ENCODE measurements around the gene ANKRD33B.
"Not testable (repeated sequence)": the region's sequence is repeated elsewhere in the genome, so short reads cannot be mapped to it uniquely, and the experiment has no call there.

Gene ANKRD33B

DNA sequence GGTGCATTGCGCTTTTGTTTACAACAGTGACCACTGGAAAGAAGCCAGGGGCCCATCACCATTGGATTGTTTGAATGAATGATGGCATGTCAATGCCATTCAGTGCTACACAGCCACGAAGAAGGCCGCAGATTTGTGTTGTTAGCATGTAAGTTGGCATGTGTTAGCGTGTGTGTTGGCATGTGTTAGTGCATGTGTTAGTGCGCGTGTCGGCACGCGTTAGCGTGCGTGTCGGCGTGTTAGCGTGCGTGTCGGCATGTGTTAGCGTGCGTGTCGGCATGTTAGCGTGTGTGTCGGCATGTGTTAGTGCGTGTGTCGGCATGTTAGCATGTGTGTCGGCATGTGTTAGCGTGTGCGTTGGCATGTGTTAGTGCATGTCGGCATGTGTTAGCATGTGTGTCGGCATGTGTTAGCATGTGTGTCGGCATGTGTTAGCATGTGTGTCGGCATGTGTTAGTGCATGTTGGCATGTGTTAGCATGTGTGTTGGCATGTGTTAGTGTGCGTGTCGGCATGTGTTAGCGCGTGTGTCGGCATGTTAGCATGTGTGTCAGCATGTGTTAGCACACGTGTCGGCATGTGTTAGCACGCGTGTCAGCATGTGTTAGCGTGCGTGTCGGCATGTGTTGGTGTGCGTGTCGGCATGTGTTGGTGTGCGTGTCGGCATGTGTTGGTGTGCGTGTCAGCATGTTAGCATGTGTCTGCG lies 15.3 kb upstream of the ANKRD33B start:
- Histone ChIP-seq H3K9ac (ENCODE audit: low read depth, low read length) (no peak overlapping the region), H3K9me3 (ENCODE audit: insufficient read depth, low read length, severe bottlenecking) (peaks cover 3% of the 10 kb centered on the region), H3K4me2 (ENCODE audit: insufficient read depth, low read length) (no peak overlapping the region), H3K27ac (ENCODE audit: low read length) (no peak overlapping the region), H3K79me2 (ENCODE audit: insufficient read depth, low read length) (no peaks in the 10 kb centered on the region), H4K20me1 (ENCODE audit: insufficient read depth, low read length) (no peaks in the 10 kb centered on the region), H3K4me1 (ENCODE audit: insufficient read depth, low read length) (peaks cover 9% of the 10 kb centered on the region), H3K36me3 (ENCODE audit: insufficient read depth, low read length) (no peaks in the 10 kb centered on the region), H3K4me3 (ENCODE audit: low read depth in 1 of 2, low read length in 2 of 2) (no peak overlapping the region), H3K27me3 (ENCODE audit: insufficient read depth, low read length, poor library complexity) (no peaks in the 10 kb centered on the region), H2AFZ (ENCODE audit: low read depth, low read length) (no peak overlapping the region)
- ATAC-seq (ENCODE audit: insufficient read depth, low read depth) (no peak), DNase-seq (no peak)
- TF ChIP-seq, protein P1, sequence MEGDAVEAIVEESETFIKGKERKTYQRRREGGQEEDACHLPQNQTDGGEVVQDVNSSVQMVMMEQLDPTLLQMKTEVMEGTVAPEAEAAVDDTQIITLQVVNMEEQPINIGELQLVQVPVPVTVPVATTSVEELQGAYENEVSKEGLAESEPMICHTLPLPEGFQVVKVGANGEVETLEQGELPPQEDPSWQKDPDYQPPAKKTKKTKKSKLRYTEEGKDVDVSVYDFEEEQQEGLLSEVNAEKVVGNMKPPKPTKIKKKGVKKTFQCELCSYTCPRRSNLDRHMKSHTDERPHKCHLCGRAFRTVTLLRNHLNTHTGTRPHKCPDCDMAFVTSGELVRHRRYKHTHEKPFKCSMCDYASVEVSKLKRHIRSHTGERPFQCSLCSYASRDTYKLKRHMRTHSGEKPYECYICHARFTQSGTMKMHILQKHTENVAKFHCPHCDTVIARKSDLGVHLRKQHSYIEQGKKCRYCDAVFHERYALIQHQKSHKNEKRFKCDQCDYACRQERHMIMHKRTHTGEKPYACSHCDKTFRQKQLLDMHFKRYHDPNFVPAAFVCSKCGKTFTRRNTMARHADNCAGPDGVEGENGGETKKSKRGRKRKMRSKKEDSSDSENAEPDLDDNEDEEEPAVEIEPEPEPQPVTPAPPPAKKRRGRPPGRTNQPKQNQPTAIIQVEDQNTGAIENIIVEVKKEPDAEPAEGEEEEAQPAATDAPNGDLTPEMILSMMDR (IDR thresholded peaks at IDR 0.05; ENCODE audit: borderline replicate concordance, extremely low read depth, low read length, poor library complexity, severe bottlenecking) = no peak
- no peak for TF ChIP-seq EZH2 (IDR thresholded peaks at IDR 0.05; ENCODE audit: borderline replicate concordance, low read depth, low read length, severe bottlenecking)

DNA sequence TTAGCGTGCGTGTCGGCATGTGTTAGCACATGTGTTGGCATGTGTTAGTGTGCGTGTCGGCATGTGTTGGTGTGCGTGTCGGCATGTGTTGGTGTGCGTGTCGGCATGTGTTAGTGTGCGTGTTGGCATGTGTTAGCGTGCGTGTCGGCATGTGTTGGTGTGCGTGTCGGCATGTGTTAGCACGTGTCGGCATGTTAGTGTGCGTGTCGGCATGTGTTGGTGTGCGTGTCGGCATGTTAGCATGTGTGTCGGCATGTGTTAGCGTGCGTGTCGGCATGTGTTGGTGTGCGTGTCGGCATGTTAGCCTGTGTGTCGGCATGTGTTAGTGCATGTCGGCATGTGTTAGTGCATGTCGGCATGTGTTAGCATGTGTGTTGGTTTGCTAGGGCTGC lies 14.8 kb upstream of the ANKRD33B start:
- H3K27ac ChIP-seq (ENCODE audit: low read length); DNase-seq; H3K9ac ChIP-seq (ENCODE audit: low read depth, low read length); ATAC-seq (ENCODE audit: insufficient read depth, low read depth); H2AFZ ChIP-seq (ENCODE audit: low read depth, low read length); H3K79me2 ChIP-seq (ENCODE audit: insufficient read depth, low read length); H3K9me3 ChIP-seq (ENCODE audit: insufficient read depth, low read length, severe bottlenecking); H3K27me3 ChIP-seq (ENCODE audit: insufficient read depth, low read length, poor library complexity); H4K20me1 ChIP-seq (ENCODE audit: insufficient read depth, low read length); H3K36me3 ChIP-seq (ENCODE audit: insufficient read depth, low read length); H3K4me3 ChIP-seq (ENCODE audit: low read depth in 1 of 2, low read length in 2 of 2); H3K4me2 ChIP-seq (ENCODE audit: insufficient read depth, low read length); H3K4me1 ChIP-seq (ENCODE audit: insufficient read depth, low read length): not testable (repeated sequence)

DNA sequence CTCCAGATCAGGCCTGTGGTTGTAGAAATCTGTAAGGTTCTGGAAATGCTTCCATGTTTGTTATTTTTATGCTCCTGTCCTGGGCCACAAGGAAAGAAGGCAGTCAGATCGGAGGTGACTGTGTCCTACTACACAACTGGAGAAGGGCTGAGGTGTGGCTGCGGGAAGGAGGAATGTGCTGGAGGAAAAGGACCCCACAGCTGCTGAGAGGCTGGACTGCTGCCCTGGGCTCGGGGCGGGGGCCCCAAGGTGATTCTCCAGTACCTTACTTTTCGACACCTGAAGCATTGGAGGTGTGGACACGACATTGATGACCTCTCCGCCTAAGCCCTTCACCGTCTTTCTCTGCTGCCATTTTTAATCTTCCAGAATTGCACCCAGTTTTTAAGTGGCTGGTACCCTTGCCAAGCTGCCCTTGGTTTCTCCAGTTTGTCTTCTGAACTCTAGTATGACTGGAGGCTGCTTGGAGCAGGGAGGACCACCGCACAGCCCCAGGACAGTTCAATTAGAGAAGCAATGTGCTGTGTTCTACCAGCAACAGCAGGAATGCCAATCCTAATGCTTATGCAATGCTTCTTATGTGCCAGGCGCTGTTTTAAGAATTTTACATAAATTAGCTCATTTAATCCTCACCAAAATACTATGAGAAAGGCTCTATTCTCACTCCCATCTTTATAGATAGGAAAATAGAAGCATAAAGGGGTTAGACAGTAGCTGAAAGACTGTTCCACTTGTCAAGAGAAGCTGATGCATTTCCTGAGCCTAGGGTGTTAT lies 13.5 kb upstream of the ANKRD33B start:
- no peak overlapping the region for H3K27ac ChIP-seq (ENCODE audit: low read length)
- H3K9me3 ChIP-seq (ENCODE audit: insufficient read depth, low read length, severe bottlenecking) = peaks cover 3% of the 10 kb centered on the region
- peaks cover 9% of the 10 kb centered on the region for H3K4me1 ChIP-seq (ENCODE audit: insufficient read depth, low read length)
- no peak overlapping the region for H3K4me2 ChIP-seq (ENCODE audit: insufficient read depth, low read length)
- H3K79me2 ChIP-seq (ENCODE audit: insufficient read depth, low read length) = no peaks in the 10 kb centered on the region
- no peak overlapping the region for H2AFZ ChIP-seq (ENCODE audit: low read depth, low read length)
- no peaks in the 10 kb centered on the region for H3K36me3 ChIP-seq (ENCODE audit: insufficient read depth, low read length)
- no peak for ATAC-seq (ENCODE audit: insufficient read depth, low read depth)
- TF ChIP-seq EZH2 (IDR thresholded peaks at IDR 0.05; ENCODE audit: borderline replicate concordance, low read depth, low read length, severe bottlenecking) = no peak
- TF ChIP-seq, protein P1 (IDR thresholded peaks at IDR 0.05; ENCODE audit: borderline replicate concordance, extremely low read depth, low read length, poor library complexity, severe bottlenecking) = no peak
- no peak for DNase-seq
- H3K9ac ChIP-seq (ENCODE audit: low read depth, low read length) = no peak overlapping the region
- no peaks in the 10 kb centered on the region for H3K27me3 ChIP-seq (ENCODE audit: insufficient read depth, low read length, poor library complexity)
- H4K20me1 ChIP-seq (ENCODE audit: insufficient read depth, low read length) = no peaks in the 10 kb centered on the region
- H3K4me3 ChIP-seq (ENCODE audit: low read depth in 1 of 2, low read length in 2 of 2) = no peak overlapping the region

DNA sequence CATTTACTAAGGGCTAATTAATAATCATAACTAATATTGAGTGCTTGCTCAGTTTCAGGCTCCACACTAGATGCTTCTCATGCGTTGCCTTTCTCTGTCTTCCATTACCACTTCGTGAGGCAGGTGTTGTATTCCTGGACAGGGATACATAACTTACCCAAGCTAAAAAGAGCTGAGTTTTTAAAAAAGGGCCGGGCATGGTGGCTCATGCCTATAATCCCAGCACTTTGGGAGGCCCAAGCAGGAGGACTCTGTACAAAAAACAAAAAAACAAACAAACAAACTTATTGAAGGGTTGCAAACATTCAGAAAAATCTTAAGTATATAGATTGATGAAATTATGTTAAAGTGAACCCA lies 12.1 kb upstream of the ANKRD33B start:
- Histone ChIP-seq H2AFZ (ENCODE audit: low read depth, low read length) (no peak overlapping the region), H3K79me2 (ENCODE audit: insufficient read depth, low read length) (no peaks in the 10 kb centered on the region), H3K4me3 (ENCODE audit: low read depth in 1 of 2, low read length in 2 of 2) (no peak overlapping the region), H3K9me3 (ENCODE audit: insufficient read depth, low read length, severe bottlenecking) (peaks cover 3% of the 10 kb centered on the region), H4K20me1 (ENCODE audit: insufficient read depth, low read length) (no peaks in the 10 kb centered on the region), H3K4me1 (ENCODE audit: insufficient read depth, low read length) (peaks cover 9% of the 10 kb centered on the region), H3K27ac (ENCODE audit: low read length) (no peak overlapping the region), H3K36me3 (ENCODE audit: insufficient read depth, low read length) (no peaks in the 10 kb centered on the region), H3K9ac (ENCODE audit: low read depth, low read length) (no peak overlapping the region), H3K27me3 (ENCODE audit: insufficient read depth, low read length, poor library complexity) (no peaks in the 10 kb centered on the region), H3K4me2 (ENCODE audit: insufficient read depth, low read length) (no peak overlapping the region)
- DNase-seq (no peak), ATAC-seq (ENCODE audit: insufficient read depth, low read depth) (no peak)
- no peak for TF ChIP-seq EZH2 (IDR thresholded peaks at IDR 0.05; ENCODE audit: borderline replicate concordance, low read depth, low read length, severe bottlenecking)
- TF ChIP-seq, protein P1 (IDR thresholded peaks at IDR 0.05; ENCODE audit: borderline replicate concordance, extremely low read depth, low read length, poor library complexity, severe bottlenecking) = no peak

Data from DND-41 (cell line).